OCI-M1 (cell line): ENCODE measurements around the gene VRK2.
"Not testable (repeated sequence)": the region's sequence is repeated elsewhere in the genome, so short reads cannot be mapped to it uniquely, and the experiment has no call there.

Experiments
- DNase-seq: peaks from one replicate; lab custom pipeline; 2025; lab: John Stamatoyannopoulos, UW

The VRK2 gene

DNA sequence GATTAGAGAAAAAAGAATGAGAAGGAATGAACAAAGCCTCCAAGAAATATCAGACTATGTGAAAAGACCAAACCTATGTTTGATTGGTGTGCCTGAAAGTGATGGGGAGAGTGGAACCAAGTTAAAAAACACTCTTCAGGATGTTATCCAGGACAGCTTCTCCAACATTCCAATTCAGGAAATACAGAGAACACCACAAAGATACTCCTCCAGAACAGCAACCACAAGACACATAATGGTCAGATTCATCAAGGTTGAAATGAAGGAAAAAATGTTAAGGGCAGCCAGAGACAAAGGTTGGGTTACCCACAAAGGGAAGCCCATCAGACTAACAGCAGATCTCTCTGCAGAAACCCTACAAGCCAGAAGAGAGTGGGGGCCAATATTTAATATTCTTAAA, 123.2 kb downstream of the VRK2 start:
- not testable (repeated sequence) for DNase-seq

DNA sequence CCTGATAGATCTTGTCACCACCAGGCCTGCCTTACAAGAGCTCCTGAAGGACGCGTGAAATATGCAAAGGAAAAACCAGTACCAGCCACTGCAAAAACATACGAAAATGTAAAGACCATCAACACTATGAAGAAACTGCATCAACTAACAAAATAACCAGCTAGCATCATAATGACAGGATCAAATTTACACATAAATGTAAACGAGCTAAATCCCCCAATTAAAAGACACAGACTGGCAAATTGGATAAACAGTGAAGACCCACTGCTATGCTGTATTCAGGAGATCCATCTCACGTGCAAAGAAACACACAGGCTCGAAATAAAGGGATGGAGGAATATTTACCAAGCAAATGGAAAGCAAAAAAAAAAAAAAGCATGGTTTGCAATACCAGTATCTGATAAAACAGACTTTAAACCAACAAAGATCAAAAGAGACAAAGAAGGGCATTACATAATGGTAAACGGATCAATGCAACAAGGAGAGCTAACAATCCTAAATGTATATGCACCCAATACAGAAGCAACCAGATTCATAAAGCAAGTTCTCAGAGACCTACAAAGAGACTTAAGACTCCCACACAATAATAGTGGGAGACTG, 123.8 kb downstream of the VRK2 start:
- DNase-seq: not testable (repeated sequence)

DNA sequence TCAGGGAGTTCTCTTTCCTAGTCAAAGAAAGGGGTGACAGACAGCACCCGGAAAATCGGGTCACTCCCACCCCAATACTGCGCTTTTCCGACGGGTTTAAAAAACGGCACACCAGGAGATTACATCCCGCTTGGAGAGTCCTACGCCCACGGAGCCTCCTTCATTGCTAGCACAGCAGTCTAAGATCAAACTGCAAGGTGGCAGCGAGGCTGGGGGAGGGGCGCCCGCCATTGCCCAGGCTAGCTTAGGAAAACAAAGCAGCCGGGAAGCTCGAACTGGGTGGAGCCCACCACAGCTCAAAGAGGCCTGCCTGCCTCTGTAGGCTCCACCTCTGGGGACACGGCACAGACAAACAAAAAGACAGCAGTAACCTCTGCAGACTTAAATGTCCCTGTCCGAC, 125.2 kb downstream of the VRK2 start:
- not testable (repeated sequence) for DNase-seq

DNA sequence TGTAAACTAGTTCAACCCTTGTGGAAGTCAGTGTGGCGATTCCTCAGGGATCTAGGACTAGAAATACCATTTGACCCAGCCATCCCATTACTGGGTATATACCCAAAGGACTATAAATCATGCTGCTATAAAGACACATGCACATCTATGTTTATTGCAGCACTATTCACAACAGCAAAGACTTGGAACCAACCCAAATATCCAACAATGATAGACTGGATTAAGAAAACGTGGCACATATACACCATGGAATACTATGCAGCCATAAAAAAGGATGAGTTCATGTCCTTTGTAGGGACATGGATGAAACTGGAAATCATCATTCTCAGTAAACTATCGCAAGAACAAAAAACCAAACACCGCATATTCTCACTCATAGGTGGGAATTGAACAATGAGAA, 130.6 kb downstream of the VRK2 start:
- DNase-seq: not testable (repeated sequence)

DNA sequence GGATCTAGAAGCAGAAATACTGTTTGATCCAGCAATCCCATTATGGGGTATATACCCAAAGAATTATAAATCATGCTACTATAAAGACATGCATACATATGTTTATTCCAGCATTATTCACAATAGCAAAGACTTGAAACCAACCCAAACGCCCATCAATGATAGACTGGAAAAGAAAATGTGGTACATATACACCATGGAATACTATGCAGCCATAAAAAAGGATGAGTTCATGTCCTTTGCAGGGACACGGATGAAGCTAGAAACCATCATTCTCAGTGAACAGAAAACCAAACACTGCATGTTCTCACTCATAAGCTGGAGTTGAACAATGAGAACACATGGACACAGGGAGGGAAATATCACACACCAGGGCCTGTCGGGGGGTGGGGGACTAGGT, 133.6 kb downstream of the VRK2 start:
- DNase-seq: not testable (repeated sequence)

DNA sequence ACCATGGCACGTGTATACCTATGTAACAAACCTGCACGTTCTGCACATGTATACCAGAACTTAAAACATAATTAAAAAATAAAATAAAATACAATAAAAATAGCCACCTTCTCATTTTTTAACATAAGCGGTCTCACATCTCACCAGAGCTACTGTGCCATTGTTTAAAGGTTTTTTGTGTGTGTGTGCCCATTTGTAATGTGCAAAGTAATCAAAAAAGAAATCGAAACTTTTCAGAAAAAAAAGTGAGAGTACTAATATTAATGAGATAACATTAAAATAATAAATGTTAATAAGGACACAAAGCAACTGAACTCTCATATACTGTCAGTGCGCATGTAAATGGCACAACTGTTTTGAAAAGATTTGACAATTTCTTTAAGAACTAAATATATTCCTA, 134.0 kb downstream of the VRK2 start:
- DNase-seq: no peak

DNA sequence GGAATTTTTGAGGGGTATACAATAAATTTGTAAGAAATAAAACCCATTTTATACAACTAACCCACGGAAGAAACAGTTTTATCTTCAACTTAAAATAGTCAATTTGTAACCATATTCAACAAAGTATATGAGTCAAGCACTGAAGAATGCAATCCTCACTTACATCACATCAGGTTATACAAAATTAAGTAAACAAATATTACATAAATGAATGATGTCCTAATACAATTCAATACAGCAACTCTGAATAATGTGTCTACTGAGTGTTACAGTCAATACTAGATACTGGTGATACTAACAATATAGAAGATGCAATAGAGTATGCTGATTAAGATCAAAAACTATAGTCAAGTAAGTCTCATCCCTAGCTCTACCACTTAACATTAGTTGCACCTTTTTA, 135.9 kb downstream of the VRK2 start:
- no peak for DNase-seq

DNA sequence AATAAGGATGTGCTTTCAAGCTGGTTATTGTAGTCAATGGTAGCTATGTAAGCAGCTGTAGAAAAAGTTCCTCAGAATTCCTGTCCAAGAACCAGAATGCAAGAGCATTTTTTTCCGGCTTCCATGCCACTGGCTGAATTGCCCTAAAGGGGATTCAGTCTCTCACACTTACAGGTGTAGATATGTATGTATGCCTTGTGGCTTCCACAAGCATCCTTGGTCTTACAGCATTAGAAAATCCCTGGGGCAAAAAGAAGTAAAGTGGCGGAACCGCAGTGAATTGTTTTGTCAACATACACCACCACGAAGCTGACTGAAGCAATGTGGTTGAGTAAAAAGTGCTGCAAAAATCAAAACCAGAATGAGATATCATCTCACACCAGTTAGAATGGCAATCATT, 139.9 kb downstream of the VRK2 start:
- no peak for DNase-seq

DNA sequence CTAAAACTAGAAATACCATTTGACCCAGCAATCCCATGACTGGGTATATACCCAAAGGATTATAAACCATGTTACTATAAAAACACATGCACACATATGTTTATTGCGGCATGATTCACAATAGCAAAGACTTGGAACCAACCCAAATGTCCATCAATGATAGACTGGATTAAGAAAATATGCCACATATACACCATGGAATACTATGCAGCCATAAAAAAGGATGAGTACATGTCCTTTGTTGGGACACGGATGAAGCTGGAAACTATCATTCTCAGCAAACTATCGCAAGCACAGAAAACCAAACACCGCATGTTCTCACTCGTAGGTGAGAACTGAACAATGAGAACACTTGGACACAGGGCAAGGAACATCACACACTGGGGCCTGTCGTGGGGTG, 140.4 kb downstream of the VRK2 start:
- not testable (repeated sequence) for DNase-seq

DNA sequence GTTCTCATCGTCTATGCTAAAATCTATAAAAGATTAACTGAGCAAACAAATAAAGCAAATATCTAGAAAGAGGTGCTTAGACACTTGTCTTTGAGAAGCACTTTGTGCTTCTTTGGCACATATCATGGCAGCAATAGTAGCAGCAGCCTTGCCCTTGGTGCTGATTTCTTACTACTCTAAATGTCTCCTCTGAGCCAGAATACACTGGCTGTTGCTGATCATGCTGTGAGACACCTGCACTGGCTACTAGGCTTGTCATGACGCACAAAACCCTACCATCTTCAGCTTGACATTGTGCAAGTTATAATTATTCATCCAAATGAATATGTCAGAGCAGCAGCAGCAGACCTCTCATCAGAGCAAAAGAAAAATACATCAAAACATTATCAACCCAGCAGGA, 147.9 kb downstream of the VRK2 start:
- DNase-seq: no peak

DNA sequence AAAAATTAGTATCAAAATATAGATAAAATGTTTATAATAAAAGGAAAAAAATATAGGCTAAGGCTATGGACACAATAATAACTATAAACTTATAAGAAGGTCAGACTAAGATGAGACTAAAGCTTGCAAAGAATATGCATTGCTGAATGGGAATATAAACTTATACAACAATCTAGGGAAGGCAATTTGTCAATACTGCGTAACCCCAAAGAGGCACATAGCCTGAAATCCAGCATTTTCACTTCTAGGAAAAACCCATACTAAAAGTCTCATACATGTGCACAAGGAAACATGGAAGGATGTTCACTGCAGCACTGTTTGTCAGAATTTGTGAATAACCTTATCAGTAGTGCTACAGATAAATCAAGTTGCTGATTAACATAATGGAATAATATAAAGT, 149.1 kb downstream of the VRK2 start:
- DNase-seq: no peak

DNA sequence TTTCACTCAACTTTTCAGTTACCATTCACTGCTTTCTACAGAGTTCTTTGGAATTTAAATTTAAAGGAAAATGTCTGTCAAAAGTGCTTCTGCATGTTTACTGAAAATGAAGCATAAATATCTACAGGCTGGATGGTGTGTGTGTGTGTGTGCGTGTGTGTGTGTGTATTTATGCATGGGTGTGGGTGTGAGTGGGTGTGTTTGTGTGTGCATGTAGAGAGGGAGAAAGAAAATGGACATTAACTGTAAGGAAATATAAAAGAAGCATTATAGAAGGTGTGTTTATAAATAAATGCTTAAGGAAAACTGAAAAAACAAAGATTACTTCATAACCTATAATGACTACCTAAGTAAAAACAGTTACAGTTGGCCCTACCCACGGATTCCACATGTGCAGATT, 151.3 kb downstream of the VRK2 start:
- no peak for DNase-seq

DNA sequence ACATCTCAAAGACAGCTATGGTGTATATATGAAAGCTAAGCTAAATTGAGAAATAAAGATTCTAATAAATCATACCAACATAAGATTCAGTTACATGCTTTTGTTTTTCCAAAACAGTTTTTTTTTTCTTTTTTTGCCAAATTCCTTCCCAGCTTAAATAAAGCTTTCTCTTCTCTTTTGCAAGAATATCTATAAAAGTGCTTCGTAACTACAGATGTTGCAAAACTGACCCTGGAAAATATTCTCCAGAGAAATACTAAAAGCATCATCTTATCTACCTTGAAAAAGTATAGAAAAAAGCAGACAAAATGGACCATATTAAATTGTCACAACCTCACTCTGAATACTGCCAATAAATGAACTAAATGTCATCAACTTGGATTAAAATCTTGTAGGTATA, 155.8 kb downstream of the VRK2 start:
- DNase-seq: no peak

DNA sequence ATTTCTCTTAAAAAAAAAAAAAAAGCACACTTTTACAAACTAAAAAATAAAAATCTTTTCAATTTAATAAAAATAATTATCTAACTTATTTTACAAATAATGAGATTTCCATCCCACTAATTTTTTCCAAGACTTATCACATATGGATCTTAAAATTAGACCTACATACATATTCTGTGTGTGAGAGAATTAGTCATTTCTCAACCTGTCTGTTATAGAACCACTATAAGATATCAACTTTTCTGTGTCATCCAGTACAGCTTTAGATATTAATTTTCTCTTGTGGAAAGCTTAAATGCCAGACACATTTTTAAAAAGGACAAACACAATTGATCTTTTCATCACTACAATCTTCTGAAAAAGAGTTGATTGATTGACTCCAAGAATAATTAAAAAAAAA, 156.4 kb downstream of the VRK2 start:
- no peak for DNase-seq

DNA sequence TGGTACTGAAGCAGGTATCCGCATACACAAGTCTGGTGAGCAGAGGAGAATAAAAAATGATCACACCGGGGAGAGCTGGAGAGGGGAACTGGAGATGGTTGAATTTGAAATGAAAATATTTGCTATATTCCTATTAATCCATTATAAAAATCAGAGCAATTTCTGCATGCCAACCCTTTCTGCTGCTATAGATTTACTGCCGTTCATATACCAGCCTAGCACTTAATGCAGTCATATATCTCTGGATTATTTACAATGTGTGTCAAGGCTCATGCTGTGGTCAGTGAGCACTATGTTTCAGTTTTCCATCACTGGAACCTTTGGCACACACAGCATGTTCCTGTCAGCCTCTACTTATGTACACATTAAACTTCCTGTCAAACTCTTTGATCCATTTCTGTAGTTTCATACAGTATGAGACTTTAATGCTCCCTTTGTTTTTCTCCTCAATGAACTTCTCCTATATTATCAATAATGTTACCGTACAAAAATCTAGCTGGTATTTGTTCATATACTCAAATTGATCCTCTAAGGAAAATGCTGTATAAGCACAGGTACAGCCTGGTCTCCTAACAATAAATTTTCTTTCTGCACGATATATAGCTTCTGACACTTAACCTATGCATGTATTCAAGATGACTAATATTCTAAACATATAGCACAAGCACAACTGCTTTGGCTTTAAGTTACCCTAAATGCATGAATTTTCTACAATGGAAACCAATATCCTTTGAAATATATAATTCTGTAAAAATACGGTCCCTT, 157.8 kb downstream of the VRK2 start:
- DNase-seq: no peak

DNA sequence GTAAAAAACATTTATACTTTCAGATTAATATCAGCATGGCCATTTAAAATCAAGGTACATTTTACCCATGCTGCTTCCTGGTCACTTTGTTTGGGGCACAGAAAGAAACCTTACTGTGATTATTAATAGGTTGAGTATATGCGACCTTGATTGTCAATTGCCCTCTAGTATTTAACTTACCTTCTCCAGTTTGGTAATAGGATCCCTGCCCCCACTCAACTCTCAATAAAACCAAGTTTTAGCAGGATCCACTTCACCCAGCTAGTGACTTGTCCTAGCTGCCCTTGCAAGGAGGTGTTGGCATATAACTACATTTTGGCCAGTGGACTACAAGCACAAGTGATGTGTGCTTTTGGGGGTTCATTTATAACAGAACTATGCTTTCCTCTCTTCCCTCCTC, 160.2 kb downstream of the VRK2 start:
- no peak for DNase-seq

DNA sequence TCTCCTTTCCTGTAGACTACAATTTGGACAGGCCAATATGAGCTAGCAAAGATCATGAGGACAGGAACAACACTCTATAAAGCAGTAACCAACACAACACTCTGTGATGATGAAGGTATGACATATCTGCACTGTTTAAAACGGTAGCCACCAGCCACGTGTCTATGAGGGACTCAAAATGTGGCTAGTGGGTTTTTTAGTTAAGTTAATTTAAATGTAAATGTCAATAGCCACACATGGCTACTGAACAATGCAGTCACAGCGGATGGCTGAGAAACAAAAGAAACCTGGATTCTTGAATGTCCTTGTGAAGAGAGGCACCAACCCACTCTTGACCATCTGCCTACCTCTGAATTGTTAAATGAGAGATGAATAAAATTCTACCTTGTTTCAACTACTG, 160.6 kb downstream of the VRK2 start:
- DNase-seq: no peak
